ENCODE results near the gene ZFAND6.

Gene ZFAND6

DNA sequence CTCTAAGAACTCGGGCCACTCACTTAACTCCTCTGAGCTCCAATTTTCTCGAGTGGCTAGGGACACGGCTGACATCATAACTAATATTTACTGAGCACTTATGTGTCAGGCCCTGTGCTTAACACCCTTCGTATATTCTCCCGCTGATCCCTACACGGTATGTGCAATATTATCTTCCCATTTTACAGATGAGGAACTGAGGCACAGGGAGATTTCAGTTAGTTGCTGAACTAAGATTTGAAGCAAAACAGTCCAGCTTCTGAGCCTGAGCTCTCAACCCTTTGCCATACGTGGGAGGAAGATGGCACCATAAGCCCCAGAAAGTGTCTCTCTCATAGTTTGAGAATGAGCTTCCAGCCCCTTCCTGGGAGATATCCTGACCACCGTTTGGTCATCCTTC is 112.9 kb downstream of the ZFAND6 start:
- DNase-seq, result no peak

DNA sequence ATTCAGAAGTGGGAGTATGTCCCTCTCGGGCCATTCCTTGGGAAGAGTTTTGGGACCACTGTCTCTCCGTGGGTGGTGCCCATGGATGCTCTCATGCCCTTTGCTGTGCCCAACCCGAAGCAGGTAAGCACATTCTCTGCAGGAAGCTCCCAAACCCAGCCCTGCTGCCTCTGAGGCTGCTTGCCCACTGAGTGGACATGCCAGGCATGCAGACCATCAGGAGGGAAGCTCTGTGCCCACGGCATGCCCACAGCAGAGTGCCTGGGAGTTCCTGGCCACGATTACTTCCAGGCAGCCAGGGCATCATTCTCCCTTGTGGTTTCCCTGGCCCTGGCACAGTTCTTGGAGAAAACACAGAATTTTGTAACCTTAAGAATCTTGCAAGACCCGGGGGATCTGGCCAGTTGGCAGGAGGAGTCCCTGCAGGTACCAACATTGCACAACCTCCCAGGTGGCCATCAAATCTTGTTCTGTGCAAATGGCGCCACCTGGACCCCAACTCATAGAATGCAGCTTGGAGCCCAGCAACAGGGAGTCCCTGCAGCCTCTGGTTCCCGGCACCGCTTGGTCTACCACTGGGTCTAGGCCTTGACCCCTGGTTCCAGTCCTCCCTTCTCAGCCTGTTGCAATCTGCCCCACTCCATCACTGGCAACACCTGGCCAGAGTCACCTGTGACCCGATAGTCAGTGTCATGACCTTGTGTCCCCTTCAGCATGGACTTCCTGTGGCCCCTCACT is 113.7 kb downstream of the ZFAND6 start:
- peak in 1 of 2 experiments; percentile 24 for DNase-seq

DNA sequence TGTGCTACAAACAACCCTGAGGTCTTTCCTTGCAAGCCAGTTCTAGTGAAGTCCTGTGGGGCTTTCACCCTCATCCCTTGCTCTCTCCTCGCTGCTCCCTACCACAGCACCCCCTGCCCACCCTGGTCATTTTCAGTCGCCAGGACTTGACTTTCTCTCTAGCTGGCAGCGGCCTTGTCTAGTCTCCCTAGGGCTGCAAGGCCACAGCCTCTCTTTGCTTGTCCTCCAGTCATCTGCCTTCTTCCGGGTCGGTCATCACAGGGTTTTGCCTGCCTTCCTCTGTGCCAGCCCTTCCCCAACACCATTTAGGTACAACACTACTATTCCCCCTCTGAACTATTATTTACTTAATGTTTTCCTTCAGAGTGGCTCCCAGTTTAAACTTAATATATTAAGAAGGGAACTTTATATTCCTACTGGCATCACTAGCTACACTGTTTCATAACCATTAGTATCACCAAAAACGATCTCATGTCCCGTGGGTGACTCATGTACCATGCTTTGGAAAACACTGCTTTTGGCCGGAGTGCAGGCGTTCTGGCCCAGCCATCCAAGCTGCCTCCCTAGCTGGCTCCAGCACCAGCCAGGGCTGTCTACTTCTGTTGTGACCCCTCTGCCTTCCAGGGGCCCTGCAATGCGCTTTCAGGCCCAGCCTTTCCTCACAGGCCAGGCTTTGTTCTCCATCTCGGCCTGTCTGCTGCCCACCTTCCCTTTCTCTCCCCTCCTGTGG is 114.7 kb downstream of the ZFAND6 start:
- no peak for DNase-seq

DNA sequence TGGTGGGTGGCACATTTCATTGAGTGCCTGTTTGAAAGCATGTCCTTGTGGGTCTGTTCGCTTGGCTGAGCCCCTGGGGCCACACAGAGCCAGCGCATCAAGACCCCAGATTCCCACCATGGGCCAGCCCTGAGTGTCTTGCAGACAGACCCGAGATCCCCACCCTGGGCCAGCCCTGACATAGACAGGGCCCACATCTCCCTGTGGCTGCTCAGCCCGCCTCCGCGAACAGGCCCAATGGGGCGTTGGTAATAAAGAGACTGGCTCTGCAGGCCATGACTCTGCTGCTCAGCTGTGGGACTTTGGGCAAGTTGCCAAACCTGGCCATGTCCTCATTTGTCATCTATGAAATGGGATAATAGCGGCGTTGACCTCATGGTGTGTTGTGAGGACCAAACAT is 116.0 kb downstream of the ZFAND6 start:
- no peak for DNase-seq

DNA sequence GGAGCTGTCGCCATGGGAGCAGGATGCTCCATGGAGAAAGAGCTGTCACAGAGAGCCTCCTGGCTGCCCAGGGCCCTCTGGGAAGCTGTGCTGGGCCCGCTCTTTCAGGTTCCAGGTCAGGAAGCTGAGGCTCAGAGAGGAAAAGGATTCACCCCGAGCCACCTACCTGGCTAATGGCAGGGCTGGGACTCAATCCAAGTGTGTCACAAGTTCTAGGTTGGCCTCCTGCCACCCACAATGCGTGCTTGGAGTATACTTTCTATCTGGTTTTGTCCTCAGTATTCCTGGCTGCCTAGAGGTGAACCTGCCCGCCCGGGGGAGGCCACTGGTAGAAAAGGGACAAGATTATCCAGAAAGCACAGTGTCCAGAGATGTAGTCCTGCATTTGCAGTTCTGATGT is 117.0 kb downstream of the ZFAND6 start:
- DNase-seq, result no peak

DNA sequence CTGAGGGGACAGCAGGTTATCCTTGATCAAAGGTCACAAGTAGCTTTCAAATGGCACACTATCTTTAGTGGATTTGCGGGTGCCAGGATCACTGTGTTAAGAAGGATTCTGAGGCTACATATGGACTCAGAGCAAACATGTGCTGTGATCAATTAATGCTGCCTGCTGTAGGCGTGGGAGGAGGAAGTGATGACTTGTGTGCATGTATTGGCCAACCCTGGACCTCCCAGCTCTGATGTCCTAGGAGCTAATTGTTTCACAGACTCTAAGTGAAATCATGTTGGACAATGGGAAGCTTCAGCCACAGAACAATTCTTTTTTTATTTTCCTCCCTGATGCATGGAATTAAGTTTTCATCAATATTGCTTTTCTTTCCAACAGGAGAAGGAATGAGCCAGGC is 117.7 kb downstream of the ZFAND6 start:
- DNase-seq, result no peak

DNA sequence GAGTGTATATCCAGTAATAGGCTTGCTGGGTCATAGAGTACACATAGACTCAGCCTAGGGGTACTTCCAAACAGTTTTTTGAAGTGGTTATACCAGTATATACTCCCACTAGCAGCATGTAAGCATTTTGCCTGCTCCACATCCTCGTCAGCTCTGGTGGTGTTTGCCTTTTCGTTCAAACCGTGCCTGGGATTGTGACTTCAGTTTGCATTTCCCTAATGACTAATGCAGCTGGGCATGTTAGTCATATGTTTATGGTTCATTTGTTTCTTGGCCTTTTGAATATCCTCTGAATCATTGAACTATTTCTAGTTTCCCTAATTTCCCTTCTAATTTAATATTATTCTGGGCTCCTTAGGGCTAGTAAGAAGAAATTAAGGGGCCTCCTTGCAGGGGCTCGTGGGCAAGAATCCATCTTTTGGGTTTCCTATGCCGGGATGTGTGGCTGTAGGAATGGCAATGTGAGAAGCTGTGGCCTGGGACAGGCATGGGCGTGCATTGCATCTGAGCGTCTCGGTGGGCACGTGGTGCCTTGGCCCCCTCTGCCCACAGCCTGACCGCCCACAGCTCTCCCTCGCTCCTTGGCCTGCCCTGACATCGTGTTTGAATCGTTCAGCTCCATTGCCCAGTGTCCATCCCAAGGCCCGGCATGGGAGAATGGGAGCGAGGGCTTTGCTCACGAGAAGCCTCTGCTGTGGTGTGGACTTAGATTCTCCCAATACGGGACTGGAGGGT is 119.7 kb downstream of the ZFAND6 start:
- no peak for DNase-seq

DNA sequence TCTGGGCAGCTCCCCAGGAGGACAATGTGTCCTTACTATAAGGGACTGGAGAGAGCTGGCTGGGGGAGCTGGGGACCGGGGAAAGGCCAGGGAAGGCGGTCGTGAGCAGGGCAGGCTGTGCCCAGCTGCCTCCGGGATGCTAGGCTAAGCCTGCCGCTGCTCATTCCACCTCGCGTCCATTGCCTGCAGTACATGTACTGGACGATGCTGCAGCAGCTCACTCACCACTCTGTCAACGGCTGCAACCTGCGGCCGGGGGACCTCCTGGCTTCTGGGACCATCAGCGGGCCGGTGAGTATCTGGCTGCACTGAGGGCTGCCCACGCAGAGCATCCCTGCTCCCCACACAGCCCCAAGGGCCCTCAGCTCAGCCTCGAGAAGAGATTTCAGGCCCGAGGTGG is 120.5 kb downstream of the ZFAND6 start:
- no peak for DNase-seq

DNA sequence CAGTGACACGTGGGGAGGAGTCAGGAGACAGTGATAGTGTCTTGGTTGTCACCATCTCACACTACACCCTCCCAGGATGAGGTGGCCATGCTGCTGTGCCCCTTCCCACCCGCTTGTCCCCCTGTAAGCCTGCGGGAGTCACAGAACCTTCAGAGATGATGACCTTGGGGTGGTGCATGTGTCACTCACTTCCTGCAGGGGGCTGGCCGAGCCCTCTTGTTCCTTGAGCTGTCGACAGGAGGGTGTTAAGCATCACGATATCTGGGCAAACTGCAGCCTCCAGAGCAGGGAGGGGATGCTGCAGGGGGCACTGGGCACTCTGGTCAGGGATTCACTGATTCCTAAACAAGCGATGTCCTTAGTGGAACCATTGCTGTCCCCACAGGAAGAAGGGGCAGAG is 121.0 kb downstream of the ZFAND6 start:
- DNase-seq, result no peak

DNA sequence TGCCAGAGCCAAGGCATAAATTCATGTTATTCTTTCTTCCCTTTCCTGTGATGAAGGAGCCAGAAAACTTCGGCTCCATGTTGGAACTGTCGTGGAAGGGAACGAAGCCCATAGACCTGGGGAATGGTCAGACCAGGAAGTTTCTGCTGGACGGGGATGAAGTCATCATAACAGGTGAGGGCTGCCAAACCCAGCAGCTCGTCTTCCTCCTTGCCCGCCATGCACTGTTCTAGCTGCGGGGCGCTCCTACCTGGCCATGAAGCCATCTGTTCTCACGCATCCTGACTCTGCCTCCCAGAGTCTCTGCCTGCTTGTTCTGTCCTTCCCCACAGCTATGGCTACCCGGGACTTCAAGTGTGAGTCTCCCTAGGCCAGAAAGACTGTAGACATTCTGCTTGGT is 121.5 kb downstream of the ZFAND6 start:
- DNase-seq, result peak in 1 of 2 experiments; percentile 68

DNA sequence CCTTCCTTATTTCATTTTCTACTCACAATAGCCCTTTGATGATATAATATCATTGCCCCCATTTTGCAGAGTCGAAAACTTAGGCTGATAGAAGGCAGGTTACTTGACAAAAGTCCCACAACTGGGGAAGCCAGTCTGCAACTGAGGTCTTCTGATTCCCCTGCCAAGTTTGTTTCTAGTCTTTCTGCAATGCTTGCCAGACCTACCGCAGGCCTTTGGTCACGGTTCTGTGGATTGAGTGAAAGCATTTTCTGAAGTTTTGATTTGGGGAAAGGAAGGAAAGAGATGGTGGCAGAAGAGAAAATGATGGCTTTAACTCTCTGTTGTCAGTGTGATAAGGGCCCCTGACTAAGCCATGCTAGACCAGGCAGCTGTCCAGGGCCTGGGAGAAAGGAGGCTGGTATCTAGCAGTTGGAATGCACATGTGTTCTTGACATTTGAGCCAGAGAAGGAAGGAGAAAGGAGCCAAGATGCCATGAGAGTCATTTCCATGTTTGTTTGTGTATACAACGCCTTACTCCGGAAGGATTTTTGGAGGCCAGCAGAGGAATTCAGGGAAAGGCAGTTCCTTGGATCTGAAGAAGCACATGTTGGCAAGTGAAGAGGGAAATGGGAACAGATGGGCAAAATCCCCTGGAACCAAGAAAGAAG is 123.3 kb downstream of the ZFAND6 start:
- DNase-seq, result peak in 1 of 2 experiments; percentile 21

DNA sequence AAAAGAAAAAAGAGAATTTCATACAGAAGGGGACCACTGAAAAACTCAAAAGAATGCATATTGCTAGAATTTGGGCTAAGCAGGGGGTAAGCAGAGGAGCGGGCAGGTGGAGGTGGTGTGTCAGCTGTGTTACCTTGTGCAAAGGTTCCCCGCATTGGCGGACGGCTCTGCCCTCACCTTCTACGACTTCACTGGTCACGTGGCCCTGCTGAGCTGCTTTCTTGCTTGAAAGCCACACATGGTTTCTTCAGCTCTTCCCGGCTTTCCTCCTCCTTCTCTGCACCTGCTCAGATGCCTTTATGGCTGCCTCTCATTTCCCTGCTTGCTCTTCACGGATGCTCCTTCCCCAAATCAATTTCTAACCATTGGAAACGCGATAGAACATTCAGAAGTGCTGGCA is 123.8 kb downstream of the ZFAND6 start:
- no peak for DNase-seq

DNA sequence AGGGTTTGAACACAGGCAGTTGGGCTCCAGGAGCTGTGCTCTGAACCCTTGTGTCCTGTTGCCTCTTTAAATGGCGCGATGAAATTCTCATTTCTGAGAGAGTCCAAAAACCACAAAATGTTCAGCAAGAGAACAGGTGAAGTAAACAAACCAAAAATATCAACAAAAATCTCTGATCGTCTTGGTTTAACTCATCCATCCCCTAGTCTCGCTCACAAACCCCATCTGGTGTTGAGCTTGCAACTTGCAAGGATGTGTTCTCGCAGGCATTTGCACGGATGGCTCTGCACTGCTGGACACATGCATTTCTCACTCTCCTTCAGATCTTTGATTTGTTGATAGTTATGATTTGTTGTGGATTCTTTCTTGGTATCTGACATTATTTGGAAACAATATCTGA is 124.4 kb downstream of the ZFAND6 start:
- no peak for DNase-seq

DNA sequence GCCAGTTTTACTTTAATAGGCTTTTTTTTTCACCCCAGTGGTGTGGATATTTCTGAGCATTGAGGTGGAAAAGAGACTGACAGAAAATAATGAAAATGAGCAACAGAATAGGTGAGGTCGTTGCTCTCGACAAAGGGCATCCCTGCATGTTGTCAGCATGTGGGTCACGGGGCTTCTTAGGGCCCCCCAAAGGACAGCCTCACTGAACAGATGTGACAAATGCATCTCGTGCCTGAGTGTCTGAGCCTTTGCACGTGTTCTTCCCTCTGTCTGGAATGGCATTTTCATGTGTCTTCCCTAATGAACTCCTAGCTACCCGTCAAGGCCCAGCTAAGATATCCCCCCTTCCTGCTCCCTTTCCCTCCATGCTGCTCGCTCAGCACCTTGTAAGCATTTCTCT is 125.1 kb downstream of the ZFAND6 start:
- DNase-seq, result no peak

DNA sequence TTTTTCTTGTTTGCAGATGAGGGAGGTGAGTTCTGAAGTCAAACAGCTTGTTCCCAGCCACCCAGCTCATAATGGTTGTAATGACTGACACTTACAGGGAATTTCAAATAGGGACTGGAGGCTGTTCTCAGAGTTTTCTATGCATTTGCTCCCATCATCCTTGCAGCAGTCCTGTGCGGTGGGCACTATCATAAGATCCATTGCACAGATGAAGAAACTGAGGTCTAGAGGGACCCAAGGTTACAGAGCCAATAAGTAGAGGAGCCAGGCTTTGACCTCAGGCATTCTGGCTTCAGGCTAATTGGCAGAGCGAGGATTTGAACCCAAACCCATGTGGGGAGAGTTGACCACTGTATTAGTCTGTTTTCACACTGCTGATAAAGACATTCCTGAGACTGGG is 125.7 kb downstream of the ZFAND6 start:
- no peak for DNase-seq

DNA sequence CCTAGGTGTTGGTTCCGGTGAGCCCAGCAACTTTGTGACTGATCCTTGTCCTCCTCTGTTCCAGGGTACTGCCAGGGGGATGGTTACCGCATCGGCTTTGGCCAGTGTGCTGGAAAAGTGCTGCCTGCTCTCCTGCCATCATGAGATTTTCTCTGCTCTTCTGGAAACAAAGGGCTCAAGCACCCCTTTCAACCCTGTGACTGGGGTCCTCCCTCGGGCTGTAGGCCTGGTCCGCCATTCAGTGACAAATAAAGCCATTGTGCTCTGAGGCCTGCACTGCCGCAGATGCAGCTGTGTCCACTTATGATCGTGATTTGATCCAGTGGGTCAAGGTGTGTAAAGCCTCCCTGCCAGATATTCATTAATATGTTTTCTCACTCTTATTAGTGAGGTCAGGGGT is 126.6 kb downstream of the ZFAND6 start:
- DNase-seq, result no peak

DNA sequence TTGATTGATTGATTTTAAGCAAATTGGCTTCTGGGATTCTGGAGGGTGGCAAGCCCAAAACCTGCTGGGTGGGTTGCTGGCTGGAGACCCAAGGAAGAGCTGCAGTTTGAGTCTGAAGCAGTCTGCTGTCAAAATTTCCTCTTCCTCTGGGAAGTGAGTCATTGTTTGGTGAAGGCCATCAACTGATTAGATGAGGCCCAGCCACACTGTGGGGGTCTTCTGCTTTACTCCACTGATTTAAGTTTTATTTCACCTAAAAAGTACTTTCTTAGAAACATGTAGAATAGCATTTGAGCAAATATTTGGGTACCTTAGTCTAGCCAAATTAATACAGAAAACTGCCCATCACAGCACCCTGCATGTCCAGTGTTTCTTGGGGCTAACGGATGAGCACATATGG is 127.1 kb downstream of the ZFAND6 start:
- no peak for DNase-seq

Data from cerebellar nuclear complex (tissue), 1 donor.